HCT116 (cell line): ENCODE results near the gene SWT1. TPM values are rescaled to one million over a fixed set of nuclear protein-coding genes. Genes with fewer than 3 reads are reported as not detected.

Experiments used
- ATAC-seq: fragments of 200-7000 bp; cut with Tn5 transposase; 2 replicates; pipeline ENCODE4 v1.9.1; 2020; ENCODE audit warnings: mild to moderate bottlenecking, moderate library complexity
- BruUV-seq: library from RNA; stranded (reverse); fragments of 400-500 nt; replicated peaks from 2 replicates; lab custom pipeline; 2021; lab: Mats Ljungman, UMichigan
- CTCF ChIA-PET: fragments of 300-600 bp; sonication (Branson Sonifier 250); formaldehyde crosslinking; loops from one replicate; lab custom pipeline; 2021; ENCODE audit warnings: antibody characterized with exemption; lab: Charles Lee
- POLR2A ChIA-PET: fragments of 300-600, 350-600 bp; sonication (Branson Sonifier 250); formaldehyde crosslinking; loops from one replicate; lab custom pipeline; 2021; ENCODE audit warnings: antibody characterized with exemption; lab: Charles Lee
- RAD21 ChIA-PET, 2 experiments: fragments of 300-600 bp; sonication (Branson Sonifier 250); formaldehyde crosslinking; loops; one replicate each; lab custom pipeline; 2023; ENCODE audit warnings: low total read pairs in 2 of 2; ENCODE audit not compliant: uncharacterized antibody in 2 of 2, unreplicated experiment in 2 of 2, low non-redundant PET in 1 of 2; lab: Charles Lee
- DNase-seq: peaks from one replicate; pipeline ENCODE4 v3.0.0-alpha.2; 2010; ENCODE audit warnings: low read depth, low spot score
- H2AFZ ChIP-seq: fragments of 200-600 bp; shearing (Covaris generic), sonication (generic); 2 replicates; pipeline ENCODE4 v1.6.1; 2017; ENCODE audit warnings: low read depth, mixed run types, mixed read lengths, antibody characterized with exemption, low read length; ENCODE audit not compliant: poor library complexity, severe bottlenecking
- H3K27ac ChIP-seq: 2 replicates; pipeline ENCODE4 v1.5.1; 2012; ENCODE audit warnings: low read depth, low read length
- H3K27me3 ChIP-seq: fragments of 200-600 bp; sonication (generic); 2 replicates; pipeline ENCODE4 v1.6.1; 2016; ENCODE audit warnings: mixed run types, low read length, mixed read lengths; ENCODE audit not compliant: insufficient read depth
- H3K36me3 ChIP-seq, 2 experiments: fragments of 200-500 bp in 1 of 2; fragments of 200-600 bp in 1 of 2; sonication (Bioruptor generic) in 1 of 2; sonication (generic) in 1 of 2; 2 replicates each; pipeline versions ENCODE4 v1.5.1 to v1.6.1; 2014 to 2016; ENCODE audit warnings: low read length in 2 of 2, inconsistent platforms in 1 of 2, mixed read lengths in 1 of 2, mixed run types in 1 of 2; ENCODE audit not compliant: insufficient read depth in 2 of 2, control insufficient read depth in 1 of 2
- H3K4me1 ChIP-seq, 2 experiments: fragments of 200-600 bp in 1 of 2; sonication (generic) in 1 of 2; 2 replicates each; pipeline versions ENCODE4 v1.5.1 to v1.6.1; 2012 to 2017; ENCODE audit warnings: low read length in 2 of 2, inconsistent platforms in 1 of 2, mild to moderate bottlenecking in 1 of 2, mixed read lengths in 1 of 2, mixed run types in 1 of 2, moderate library complexity in 1 of 2; ENCODE audit not compliant: insufficient read depth in 2 of 2, control insufficient read depth in 1 of 2
- H3K4me2 ChIP-seq: fragments of 200-600 bp; sonication (generic); 2 replicates; pipeline ENCODE4 v1.6.1; 2017; ENCODE audit warnings: mixed run types, low read length, mixed read lengths
- H3K4me3 ChIP-seq, 2 experiments: fragments of 200-600 bp in 1 of 2; sonication (generic) in 1 of 2; replicated peaks in 1 of 2; 2 replicates each; pipeline ENCODE4 v1.5.1; 2011 to 2016; ENCODE audit warnings: low read length in 2 of 2, control low read depth in 1 of 2, low read depth in 1 of 2, mild to moderate bottlenecking in 1 of 2, mixed read lengths in 1 of 2, mixed run types in 1 of 2
- H3K79me2 ChIP-seq: fragments of 200-600 bp; sonication (generic); 2 replicates; pipeline ENCODE4 v1.6.1; 2017; ENCODE audit warnings: mild to moderate bottlenecking, mixed run types, low read length, moderate library complexity, mixed read lengths; ENCODE audit not compliant: insufficient read depth
- H3K9ac ChIP-seq: fragments of 200-600 bp; sonication (generic); 2 replicates; pipeline ENCODE4 v1.6.1; 2016; ENCODE audit warnings: low read length, mixed read lengths
- H3K9me2 ChIP-seq: fragments of 200-600 bp; sonication (generic), shearing (Covaris generic); 2 replicates; pipeline ENCODE4 v1.6.1; 2017; ENCODE audit warnings: mixed run types, mild to moderate bottlenecking, moderate library complexity; ENCODE audit not compliant: insufficient read depth
- H3K9me3 ChIP-seq, 2 experiments: fragments of 200-500 bp in 1 of 2; fragments of 200-600 bp in 1 of 2; sonication (Bioruptor generic) in 1 of 2; sonication (generic) in 1 of 2; 2 replicates each; pipeline ENCODE4 v1.6.1; 2014 to 2017; ENCODE audit warnings: low read length in 2 of 2, mixed read lengths in 2 of 2, inconsistent platforms in 1 of 2, low read depth in 1 of 2, mild to moderate bottlenecking in 1 of 2, mixed run types in 1 of 2, moderate library complexity in 1 of 2; ENCODE audit not compliant: control insufficient read depth in 1 of 2, insufficient read depth in 1 of 2
- H4K20me1 ChIP-seq: fragments of 200-600 bp; sonication (generic), shearing (Covaris generic); 2 replicates; pipeline ENCODE4 v1.6.1; 2017; ENCODE audit warnings: mixed run types, mild to moderate bottlenecking, moderate library complexity; ENCODE audit not compliant: insufficient read depth
- ATF3 ChIP-seq: IDR thresholded peaks from 2 replicates; pipeline ENCODE4 v1.6.1; 2012
- CEBPB ChIP-seq: IDR thresholded peaks from 2 replicates; pipeline ENCODE4 v1.6.1; 2012; ENCODE audit warnings: low read depth
- EZH2 ChIP-seq: fragments of 200-600 bp; sonication (generic); IDR thresholded peaks from 2 replicates; pipeline ENCODE4 v1.6.1; 2017; ENCODE audit warnings: antibody characterized with exemption, mixed run types
- FOSL1 ChIP-seq: IDR thresholded peaks from 2 replicates; pipeline ENCODE4 v1.6.1; 2012; ENCODE audit warnings: low read depth
- JUND ChIP-seq: IDR thresholded peaks from 2 replicates; pipeline ENCODE4 v1.6.1; 2012
- RAD21 ChIP-seq: IDR thresholded peaks from 2 replicates; pipeline ENCODE4 v1.6.1; 2012; ENCODE audit warnings: low read depth, mild to moderate bottlenecking
- SIN3A ChIP-seq: IDR thresholded peaks from 2 replicates; pipeline ENCODE4 v1.6.1; 2012; ENCODE audit warnings: low read depth
- SP1 ChIP-seq: IDR thresholded peaks from 2 replicates; pipeline ENCODE4 v1.6.1; 2012; ENCODE audit warnings: low read depth
- TCF7L2 ChIP-seq: IDR thresholded peaks from 2 replicates; pipeline ENCODE4 v1.7.0; 2011; ENCODE audit warnings: borderline replicate concordance, inconsistent platforms; ENCODE audit not compliant: insufficient read depth, insufficient read length; ENCODE audit errors: extremely low read depth
- ZBTB33 ChIP-seq: IDR thresholded peaks from 2 replicates; pipeline ENCODE4 v1.6.1; 2011; ENCODE audit warnings: mild to moderate bottlenecking, low read length, moderate library complexity; ENCODE audit not compliant: insufficient replicate concordance; ENCODE audit errors: extremely low read depth
- ZFX ChIP-seq: fragments of 450-650 bp; IDR thresholded peaks from 2 replicates; pipeline ENCODE4 v1.6.1; 2017
- intact Hi-C: fragments of 100-400 bp; cut with micrococcal nuclease; formaldehyde crosslinking; loops from 2 replicates; pipeline ENCODE4 v1.10.0; 2022
- total RNA-seq: library from RNA; stranded (reverse); gene quantifications from one replicate; pipeline ENCODE4 v1.2.1, GENCODE V29; 2021; ENCODE audit not compliant: unreplicated experiment

Gene SWT1
- total RNA-seq, 1 experiment from 2014 or later = 3.3 TPM

- TF ChIP-seq CEBPB (peak; percentile 41; the same call in 1 of the 2 replicates), SIN3A (no peak)
- H3K4me2 ChIP-seq = peak overlapping the region; percentile 81
- POLR2A ChIA-PET = no interaction called here
- H3K27me3 ChIP-seq = no peaks in the 10 kb centered on the region
- no peaks in the 10 kb centered on the region for H3K79me2 ChIP-seq
- H3K27ac ChIP-seq = peak overlapping the region; percentile 53; the same call in 1 of the 2 replicates
- H3K36me3 ChIP-seq = no peaks in the 10 kb centered on the region
- ATAC-seq = peak; percentile 60
- H3K4me3 ChIP-seq = peak overlapping the region; percentile 39 to 59
- no TSS peak for BruUV-seq
- intact Hi-C loops = no loop called here
- CTCF ChIA-PET = interaction anchor here (1.7 kb wide), 1 partner anchor 19 kb away, joined by 4 read pairs; no protein-coding TSS in a partner anchor
- RAD21 ChIA-PET = interaction anchor here in 1 of 2 experiments (1.0 kb wide), 1 partner anchor 59 kb away, joined by 3 read pairs; the partner anchor contains the start of gene IVNS1ABP
- DNase-seq = no peak
- H4K20me1 ChIP-seq = no peaks in the 10 kb centered on the region
- H3K9ac ChIP-seq = peak overlapping the region; percentile 50
- peaks cover 2 to 7% of the 10 kb centered on the region in 2 experiments; a peak in 3 of 4 replicates for H3K4me1 ChIP-seq
- H3K9me3 ChIP-seq = no peaks in the 10 kb centered on the region
- H3K9me2 ChIP-seq = no peaks in the 10 kb centered on the region
- H2AFZ ChIP-seq = peak overlapping the region; percentile 92
These were observed 100.9 kb downstream of the SWT1 start for GRCh38 chr1:185257950-185258208.

DNA sequence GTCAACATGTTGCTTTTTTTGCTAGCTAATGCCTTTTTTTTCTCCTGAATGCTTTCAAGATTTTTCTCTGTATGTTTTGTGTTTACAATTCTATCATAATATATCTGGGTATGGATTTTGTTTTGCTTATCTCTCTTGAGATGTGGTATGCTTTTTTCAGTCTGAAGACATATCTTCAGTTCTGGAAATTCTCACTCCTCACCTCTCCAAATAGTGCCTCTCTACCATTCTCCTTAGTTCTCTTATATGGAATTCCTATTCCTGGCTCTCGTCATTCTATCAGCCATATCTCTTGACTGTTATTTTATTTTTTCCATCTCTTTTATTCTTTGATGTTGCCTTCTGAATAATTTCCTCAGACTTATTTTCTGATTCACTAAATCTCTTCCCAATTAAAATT, 101.7 kb downstream of the SWT1 start:
- ChIA-PET CTCF (interaction anchor here (1.7 kb wide), 1 partner anchor 20 kb away, joined by 4 read pairs; no protein-coding TSS in a partner anchor), POLR2A (no interaction called here), RAD21 (no interaction called here)
- TF ChIP-seq SIN3A (no peak), JUND (no peak), FOSL1 (no peak), EZH2 (no peak), ZBTB33 (no peak), SP1 (no peak), ZFX (no peak), ATF3 (no peak), TCF7L2 (no peak), RAD21 (no peak)
- H3K4me3 ChIP-seq = no peak overlapping the region
- no peaks in the 10 kb centered on the region for H3K79me2 ChIP-seq
- ATAC-seq (no peak), DNase-seq (no peak)
- H3K4me2 ChIP-seq = peak overlapping the region; percentile 81; the same call in 1 of the 2 replicates
- H4K20me1 ChIP-seq = no peaks in the 10 kb centered on the region
- H3K9me2 ChIP-seq = no peaks in the 10 kb centered on the region
- H3K36me3 ChIP-seq = no peaks in the 10 kb centered on the region
- H3K27me3 ChIP-seq = no peaks in the 10 kb centered on the region
- BruUV-seq = no TSS peak
- no peak overlapping the region for H3K9ac ChIP-seq
- peak overlapping the region; percentile 92 for H2AFZ ChIP-seq
- H3K4me1 ChIP-seq = peaks cover 2 to 7% of the 10 kb centered on the region in 2 experiments; a peak in 3 of 4 replicates
- no peak overlapping the region for H3K27ac ChIP-seq
- intact Hi-C loops = no loop called here
- H3K9me3 ChIP-seq = no peaks in the 10 kb centered on the region
